Activated CD8-positive, alpha-beta memory T cell treated with anti-CD3 and anti-CD28 coated beads, Interleukin-2, amount 50 U/mL, for 4 hours (primary cell): Measurements from ENCODE around the gene FIBCD1.

ENCODE experiments used
- DNase-seq: peaks from one replicate; pipeline ENCODE4 v3.0.0-alpha.2; 2020

Gene FIBCD1, protein sequence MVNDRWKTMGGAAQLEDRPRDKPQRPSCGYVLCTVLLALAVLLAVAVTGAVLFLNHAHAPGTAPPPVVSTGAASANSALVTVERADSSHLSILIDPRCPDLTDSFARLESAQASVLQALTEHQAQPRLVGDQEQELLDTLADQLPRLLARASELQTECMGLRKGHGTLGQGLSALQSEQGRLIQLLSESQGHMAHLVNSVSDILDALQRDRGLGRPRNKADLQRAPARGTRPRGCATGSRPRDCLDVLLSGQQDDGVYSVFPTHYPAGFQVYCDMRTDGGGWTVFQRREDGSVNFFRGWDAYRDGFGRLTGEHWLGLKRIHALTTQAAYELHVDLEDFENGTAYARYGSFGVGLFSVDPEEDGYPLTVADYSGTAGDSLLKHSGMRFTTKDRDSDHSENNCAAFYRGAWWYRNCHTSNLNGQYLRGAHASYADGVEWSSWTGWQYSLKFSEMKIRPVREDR

GRCh38 chr9:130938652-130939404, at the start of gene FIBCD1:
TSS of gene FIBCD1 (minus strand) at chr9:130939247. CDS start at chr9:130938607, 640 bp downstream.
- DNase-seq: no peak

DNA sequence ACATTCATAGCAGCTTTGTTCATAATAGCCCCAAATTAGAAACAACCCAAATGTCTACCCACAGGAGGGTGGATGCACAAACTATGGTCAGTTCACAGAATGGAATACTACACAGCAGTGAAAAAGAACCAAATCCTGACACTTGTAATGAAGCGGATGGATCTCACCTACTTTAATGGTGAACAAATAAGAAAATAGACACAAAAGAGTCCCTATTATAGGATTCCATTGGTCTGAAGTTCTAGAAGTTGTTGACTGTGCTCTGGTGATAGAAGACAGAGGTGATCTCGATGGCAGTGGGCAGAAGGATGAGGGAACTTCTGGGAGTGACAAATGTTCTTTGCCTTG, 49.3 kb upstream of the FIBCD1 start:
- no peak for DNase-seq

DNA sequence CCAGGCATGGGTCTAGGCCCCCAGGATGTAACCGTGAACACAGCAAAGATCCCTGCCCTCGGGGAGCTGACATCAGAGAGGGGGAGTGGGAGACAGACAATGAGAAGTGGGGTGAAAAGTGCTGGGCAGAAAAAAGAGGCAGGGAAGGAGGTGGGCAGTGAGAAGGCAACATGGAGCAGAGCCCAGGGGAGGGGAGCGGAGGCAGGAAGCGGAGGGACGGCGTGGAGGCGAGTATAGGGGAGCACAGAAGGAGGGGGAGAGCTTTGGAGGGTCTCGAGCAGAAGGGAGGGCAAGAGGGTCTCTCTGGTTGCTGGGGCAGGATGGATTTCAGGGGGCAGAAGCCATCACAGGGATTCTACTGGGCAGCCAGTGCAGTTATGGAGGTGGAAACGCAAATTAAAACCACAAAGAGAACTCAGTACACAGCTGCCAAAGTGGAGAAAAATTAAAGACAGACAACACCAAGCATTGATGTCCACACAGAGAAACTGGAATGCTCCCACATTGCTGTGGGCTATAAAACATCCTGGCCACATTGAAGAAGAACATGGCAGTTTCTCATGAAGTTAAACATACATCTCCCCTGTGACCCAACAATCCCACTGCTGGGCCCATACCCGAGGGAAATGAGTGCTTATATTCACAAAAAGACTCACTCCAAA, 48.8 kb upstream of the FIBCD1 start:
- no peak for DNase-seq

DNA sequence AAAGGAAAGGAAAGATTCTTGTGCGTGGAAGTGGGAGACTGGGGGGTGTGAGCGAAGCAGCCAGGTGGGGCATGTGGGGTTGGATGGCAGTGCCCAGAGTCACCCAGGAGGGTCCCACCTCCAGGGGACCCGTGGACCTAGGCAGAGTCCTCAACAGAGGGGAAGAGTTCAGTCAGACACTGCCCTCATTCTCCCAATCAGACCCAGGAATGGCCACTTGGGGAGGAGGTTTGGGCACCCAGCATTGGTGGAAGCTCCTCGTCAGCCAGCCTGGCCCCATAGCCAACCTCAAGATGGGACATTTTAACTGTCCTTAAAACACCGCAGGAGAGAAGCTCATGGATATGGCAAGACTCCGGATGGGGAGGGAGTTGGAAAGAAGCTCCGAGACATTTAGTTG, 48.0 kb upstream of the FIBCD1 start:
- no peak for DNase-seq

DNA sequence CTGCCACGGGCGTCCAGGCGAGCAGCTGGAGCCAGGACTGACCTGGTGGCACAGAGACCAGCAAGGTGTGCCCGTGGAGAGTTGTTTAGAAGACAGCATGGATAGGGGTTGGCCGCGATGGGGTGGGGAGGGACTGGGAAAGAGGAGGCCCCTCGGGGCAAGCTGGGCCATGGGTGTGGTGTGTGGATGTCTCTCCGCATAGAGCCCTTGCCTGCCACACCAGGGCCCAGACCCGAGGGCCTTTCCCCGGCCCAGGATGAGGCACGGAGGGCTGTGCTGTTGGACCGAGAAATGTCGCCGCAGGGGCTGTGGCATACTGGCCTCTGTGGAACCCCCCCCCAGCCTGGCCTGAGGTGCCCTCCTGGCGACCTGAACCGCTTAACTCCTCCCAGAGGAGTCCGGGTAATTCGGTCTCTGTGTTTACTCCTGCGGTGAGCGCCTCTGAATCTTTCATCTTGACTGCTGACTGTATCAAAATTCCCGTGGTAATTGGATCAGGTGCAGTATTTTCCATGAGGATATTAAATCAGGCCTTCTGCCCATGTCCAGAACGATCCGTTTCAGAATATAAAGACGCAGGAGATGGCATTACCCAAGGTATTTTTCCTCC, 47.4 kb upstream of the FIBCD1 start:
- DNase-seq: no peak

- DNase-seq: no peak
These were observed 46.6 kb upstream of the FIBCD1 start for GRCh38 chr9:130985606-130986162.

DNA sequence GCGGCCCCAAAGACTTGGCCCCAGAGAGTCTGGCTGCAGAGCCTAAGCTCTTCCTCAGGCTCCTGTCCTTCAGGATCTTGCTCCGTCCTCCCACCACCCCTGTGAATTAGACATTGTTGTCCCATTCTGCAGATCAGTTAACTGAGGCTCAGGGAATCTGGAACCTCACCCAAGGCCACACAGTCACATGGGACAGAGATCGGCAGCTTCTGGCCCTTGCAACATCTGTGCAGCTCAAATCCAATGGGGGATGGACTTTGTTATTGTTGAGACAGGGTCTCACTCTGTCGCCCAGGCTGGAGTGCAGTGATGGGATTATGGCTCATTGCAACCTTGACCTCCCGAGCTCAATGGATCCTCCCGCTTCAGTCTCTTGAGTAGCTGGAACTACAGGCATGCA, 46.0 kb upstream of the FIBCD1 start:
- no peak for DNase-seq

- DNase-seq: no peak
These were observed 45.5 kb upstream of the FIBCD1 start for GRCh38 chr9:130984521-130984920.

DNA sequence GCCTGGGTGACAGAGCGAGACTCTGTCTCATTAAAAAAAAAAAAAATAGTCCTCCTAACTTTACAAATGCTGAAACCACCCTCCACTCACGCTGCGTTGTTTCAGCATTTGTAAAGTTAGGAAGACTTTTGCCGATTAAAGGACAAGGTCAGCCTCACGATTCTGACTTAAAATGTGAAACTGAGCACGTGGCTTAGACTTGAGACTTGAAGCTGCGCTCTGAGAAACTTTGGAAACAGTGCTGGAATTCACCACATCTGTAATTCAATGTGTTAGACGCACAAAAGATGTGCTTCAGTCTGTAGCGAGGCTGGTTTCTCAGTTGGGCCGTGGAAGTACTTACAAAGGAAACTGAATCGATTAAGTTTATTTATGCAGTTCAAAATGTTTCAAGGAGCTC, 44.9 kb upstream of the FIBCD1 start:
- no peak for DNase-seq

DNA sequence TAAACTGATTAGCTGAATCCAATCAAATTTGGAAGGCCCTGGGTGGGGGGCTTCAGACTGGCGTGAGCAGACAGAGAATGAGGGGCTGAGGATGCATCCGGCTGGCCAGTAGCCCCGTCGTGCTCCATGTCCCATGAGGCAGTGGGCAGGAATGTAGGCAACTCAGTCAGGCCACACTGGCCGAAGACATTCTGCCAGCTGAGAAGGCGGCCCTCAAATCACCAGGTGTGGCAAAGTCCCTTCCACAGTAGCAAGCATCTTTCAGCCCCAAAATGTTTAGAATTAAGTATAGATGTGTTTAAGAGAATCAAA, 44.3 kb upstream of the FIBCD1 start:
- no peak for DNase-seq

DNA sequence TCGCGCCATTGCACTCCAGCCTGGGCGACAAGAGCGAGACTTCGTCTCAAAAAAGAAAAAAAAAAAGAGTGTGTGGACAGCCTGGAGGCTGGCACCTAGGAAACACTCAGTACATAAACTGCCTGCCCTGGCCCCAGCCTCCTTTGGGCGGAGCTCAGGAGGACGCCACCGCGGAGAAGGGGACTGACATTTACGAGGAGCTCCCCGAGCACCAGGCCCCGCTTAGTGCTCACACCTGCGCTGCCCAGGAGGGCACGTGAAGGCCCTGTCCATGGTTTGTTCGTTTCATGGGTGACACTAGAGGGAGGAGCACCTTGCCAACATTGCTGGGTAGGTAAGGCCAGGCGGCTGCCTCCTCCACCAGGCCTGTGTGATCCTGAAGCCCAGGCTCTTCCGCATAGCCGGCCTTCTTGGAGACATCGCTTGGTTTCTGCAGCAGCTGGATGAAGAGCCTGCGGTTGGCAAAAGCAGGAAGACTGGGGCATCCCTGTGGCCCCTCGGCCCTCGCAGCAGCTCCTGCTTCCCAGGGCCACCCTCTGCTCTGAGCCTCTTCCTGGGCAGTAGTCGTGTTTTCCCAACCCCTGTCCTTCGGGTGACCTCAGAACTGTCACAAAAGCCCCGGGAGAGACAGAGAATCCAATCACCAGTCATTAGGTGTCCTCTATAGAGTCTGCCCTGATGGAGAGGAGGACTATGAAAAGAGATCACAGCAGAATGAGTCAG, 43.8 kb upstream of the FIBCD1 start:
- no peak for DNase-seq

DNA sequence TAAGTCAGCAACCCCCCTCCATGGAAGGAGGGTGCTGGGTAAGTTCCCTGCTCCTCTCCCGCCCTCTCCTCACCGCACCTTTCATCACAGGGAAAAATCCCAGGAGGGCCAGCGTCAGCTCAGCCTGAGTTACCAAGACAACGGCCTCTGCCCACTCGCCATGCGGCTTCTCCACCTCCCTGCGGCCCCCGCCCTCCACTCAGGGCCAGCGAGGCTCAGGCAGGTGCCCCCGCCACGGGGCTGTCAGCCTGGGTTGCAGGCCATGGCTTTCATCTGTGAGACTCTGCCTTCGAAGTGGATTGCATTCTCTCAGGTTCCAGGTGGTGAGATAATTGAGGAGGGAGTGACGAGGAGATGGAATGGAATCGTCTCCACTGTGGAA, 42.7 kb upstream of the FIBCD1 start:
- DNase-seq: no peak

- no peak for DNase-seq
These were observed 42.1 kb upstream of the FIBCD1 start for GRCh38 chr9:130981002-130981755.

GRCh38 chr9:130980526-130980925, 41.5 kb upstream of the FIBCD1 start:
- no peak for DNase-seq

- DNase-seq: no peak
These were observed 40.7 kb upstream of the FIBCD1 start for GRCh38 chr9:130979591-130980385.

DNA sequence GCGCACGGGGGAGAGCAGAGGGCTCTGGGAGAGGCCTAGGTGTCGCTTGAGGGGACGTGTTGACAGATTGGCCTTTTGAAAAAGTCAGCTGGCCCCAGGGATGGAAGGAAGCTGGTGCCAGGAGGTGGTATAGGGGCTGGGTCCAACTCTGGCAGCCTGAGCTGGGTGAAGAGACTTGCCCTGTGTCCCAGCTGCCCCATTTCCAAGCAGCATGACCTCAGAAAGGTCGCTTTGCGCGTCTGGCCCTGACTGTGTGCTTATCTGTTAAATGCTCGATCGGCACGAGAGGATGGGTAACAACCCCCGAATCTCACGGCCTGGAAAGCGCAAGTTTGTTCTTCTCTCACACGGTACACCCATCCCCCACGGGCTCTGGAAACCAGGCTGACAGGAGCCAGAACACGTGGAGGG, 38.8 kb upstream of the FIBCD1 start:
- no peak for DNase-seq

- DNase-seq: no peak
These were observed 37.1 kb upstream of the FIBCD1 start for GRCh38 chr9:130975932-130976841.

GRCh38 chr9:130975156-130975555, 36.1 kb upstream of the FIBCD1 start:
- DNase-seq: no peak

- DNase-seq: no peak
These were observed 35.6 kb upstream of the FIBCD1 start for GRCh38 chr9:130974697-130975096.
